Measurements from ENCODE around the gene MAST4. TPM values are rescaled to one million over a fixed set of nuclear protein-coding genes. Genes with fewer than 3 reads are reported as not detected.

The MAST4 gene
- total and polyA plus RNA-seq, 2 of the 13 experiments (the other 11 are each of a cell fraction or from before 2014, with no cell fraction given): 3.4 to 3.7 TPM

DNA sequence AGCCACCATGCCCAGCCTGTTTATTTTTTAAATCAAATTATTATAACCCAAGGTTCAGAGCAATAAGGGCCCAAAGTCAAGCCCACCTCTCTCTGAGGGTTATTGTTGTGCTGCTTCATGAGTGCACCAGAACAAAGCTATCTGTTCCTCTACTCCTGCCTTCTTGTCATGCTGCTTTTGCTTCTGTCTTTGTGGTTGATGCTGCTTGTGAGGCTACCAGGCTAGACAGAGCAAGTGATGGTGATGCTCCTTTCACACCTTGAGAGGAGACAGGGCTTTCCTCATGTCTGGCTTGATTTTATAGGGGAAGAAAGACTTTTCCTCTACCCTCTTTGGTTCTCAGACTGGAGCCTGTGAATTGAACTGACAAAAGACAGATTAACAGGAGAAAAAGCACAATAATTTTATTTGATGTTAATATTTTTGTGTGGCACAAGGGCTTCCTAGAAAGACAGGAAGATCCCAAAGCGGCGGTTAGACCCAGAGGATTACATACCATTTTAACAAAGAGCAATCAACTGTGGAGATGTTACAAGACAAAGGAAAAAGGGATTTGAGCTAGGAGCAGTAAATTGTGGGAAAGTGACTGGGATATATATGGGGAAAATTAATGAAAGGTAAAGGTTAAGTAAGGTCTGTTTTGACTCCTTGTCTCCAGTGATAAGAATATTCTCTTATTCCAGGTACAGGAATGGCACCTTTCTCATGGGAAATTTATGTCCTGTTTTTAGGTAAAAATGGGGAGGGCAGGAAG, 604.8 kb downstream of the MAST4 start (continued):
- TF ChIP-seq, protein P1, sequence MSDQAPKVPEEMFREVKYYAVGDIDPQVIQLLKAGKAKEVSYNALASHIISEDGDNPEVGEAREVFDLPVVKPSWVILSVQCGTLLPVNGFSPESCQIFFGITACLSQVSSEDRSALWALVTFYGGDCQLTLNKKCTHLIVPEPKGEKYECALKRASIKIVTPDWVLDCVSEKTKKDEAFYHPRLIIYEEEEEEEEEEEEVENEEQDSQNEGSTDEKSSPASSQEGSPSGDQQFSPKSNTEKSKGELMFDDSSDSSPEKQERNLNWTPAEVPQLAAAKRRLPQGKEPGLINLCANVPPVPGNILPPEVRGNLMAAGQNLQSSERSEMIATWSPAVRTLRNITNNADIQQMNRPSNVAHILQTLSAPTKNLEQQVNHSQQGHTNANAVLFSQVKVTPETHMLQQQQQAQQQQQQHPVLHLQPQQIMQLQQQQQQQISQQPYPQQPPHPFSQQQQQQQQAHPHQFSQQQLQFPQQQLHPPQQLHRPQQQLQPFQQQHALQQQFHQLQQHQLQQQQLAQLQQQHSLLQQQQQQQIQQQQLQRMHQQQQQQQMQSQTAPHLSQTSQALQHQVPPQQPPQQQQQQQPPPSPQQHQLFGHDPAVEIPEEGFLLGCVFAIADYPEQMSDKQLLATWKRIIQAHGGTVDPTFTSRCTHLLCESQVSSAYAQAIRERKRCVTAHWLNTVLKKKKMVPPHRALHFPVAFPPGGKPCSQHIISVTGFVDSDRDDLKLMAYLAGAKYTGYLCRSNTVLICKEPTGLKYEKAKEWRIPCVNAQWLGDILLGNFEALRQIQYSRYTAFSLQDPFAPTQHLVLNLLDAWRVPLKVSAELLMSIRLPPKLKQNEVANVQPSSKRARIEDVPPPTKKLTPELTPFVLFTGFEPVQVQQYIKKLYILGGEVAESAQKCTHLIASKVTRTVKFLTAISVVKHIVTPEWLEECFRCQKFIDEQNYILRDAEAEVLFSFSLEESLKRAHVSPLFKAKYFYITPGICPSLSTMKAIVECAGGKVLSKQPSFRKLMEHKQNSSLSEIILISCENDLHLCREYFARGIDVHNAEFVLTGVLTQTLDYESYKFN (CRISPR knock-in tag; conservative IDR thresholded peaks at IDR 0.05): no peak

DNA sequence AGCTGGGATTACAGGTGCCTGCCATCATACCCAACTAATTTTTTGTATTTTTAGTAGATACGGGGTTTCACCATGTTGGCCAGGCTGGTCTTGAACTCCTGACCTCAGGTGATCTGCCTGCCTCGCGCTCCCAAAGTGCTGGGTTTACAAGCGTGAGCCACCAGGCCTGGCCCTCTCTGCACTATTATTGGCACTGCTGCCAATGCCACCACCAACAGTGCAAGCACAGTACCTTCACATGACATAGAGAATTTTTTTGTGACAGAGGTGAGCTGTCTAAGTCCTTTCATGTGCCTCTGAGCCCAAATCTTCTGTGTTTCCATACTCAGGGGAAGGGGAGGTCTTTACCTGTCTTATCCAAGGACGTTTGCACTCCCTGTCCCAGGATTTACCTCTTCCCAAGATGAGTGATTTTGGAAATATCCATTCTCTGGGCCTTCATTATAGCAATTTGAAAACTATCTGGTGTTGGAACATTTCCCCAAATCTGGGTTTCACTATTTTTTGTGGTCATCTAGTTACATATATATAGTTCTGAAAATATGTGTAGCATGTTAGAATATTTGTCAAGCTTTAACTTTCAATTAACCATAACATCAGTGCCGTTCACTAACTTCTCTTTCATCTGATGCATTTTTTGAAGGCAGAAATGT, 605.8 kb downstream of the MAST4 start:
- no peak for ATAC-seq
- POLR2A ChIA-PET: no interaction called here
- BruUV-seq (replicated peaks): no TSS peak
- Histone ChIP-seq H2AFZ (ENCODE audit: low read length) (no peak overlapping the region), H3K4me3 (replicated peaks in 1 of 3; ENCODE audit: insufficient read depth in 1 of 3, low read depth in 2 of 3, low read length in 3 of 3) (no peak overlapping the region), H3K36me3 (replicated peaks in 1 of 2; ENCODE audit: control insufficient read depth in 1 of 2, insufficient read depth in 2 of 2, low read length in 2 of 2) (no peaks in the 10 kb centered on the region), H3K4me2 (ENCODE audit: low read depth, low read length) (no peak overlapping the region), H3K4me1 (ENCODE audit: insufficient read depth, low read length) (peaks cover 5% of the 10 kb centered on the region; the same call in 1 of the 2 replicates), H3K27ac (ENCODE audit: extremely low read length, insufficient read depth, low read length) (no peak overlapping the region), H3K79me2 (ENCODE audit: insufficient read depth, low read length) (no peaks in the 10 kb centered on the region), H3K9ac (ENCODE audit: insufficient read depth, low read depth, low read length) (no peak overlapping the region), H4K20me1 (ENCODE audit: insufficient read depth, low read length) (no peaks in the 10 kb centered on the region), H3K9me3 (ENCODE audit: low read length) (no peaks in the 10 kb centered on the region; the same call in 1 of the 2 replicates), H3K27me3 (ENCODE audit: control insufficient read depth in 1 of 2, insufficient read depth in 2 of 2, low read length in 2 of 2) (no peaks in the 10 kb centered on the region)
- in situ Hi-C loops (cut with HindIII; ENCODE audit: extremely low pct_ligation_motif_present, low pct_unique_long_range_greater_than_20kb): loop anchor here (10.0 kb wide), 1 partner anchor 217 kb away; no protein-coding TSS in a partner anchor
- CTCF ChIA-PET (ENCODE audit: low intra/inter-chr PET ratio, low total read pairs): no interaction called here
- DNase-seq (ENCODE audit: low spot score): no peak
- WGBS (ENCODE audit: low lambda C conversion rate): 31% methylated on average over 5 of the region's 6 CpGs
- intact Hi-C loops (cut with micrococcal nuclease; ENCODE audit: unreplicated experiment): loop anchor here (5.0 kb wide), 1 partner anchor 885 kb away; no protein-coding TSS in a partner anchor
- FAIRE-seq: no peak
- TF ChIP-seq ZNF570 (CRISPR knock-in tag; IDR thresholded peaks at IDR 0.05; ENCODE audit: borderline replicate concordance) (no peak), SIN3A (IDR thresholded peaks at IDR 0.05; ENCODE audit: borderline replicate concordance, low read depth, low read length) (no peak), ZNF790 (CRISPR knock-in tag; IDR thresholded peaks at IDR 0.05; ENCODE audit: borderline replicate concordance) (no peak), SRSF4 (IDR thresholded peaks at IDR 0.05; ENCODE audit: low read depth, low read length, poor library complexity, severe bottlenecking) (no peak), TGIF2 (CRISPR knock-in tag; IDR thresholded peaks at IDR 0.05) (no peak), PHF20 (CRISPR knock-in tag; IDR thresholded peaks at IDR 0.05) (no peak), YY1 (IDR thresholded peaks at IDR 0.05; ENCODE audit: insufficient read depth, insufficient replicate concordance, low read depth, low read length) (no peak), ADNP (CRISPR knock-in tag; IDR thresholded peaks at IDR 0.05) (no peak), PHF5A (CRISPR knock-in tag; IDR thresholded peaks at IDR 0.05; ENCODE audit: low read depth, unreplicated experiment) (no peak), CHD4 (IDR thresholded peaks at IDR 0.05; ENCODE audit: borderline replicate concordance, low read length) (no peak), MIER2 (CRISPR knock-in tag; IDR thresholded peaks at IDR 0.05) (no peak), ARID2 (CRISPR knock-in tag; IDR thresholded peaks at IDR 0.05; ENCODE audit: borderline replicate concordance) (no peak), ZNF367 (CRISPR knock-in tag; IDR thresholded peaks at IDR 0.05; ENCODE audit: borderline replicate concordance) (no peak)
- TF ChIP-seq, protein P2, sequence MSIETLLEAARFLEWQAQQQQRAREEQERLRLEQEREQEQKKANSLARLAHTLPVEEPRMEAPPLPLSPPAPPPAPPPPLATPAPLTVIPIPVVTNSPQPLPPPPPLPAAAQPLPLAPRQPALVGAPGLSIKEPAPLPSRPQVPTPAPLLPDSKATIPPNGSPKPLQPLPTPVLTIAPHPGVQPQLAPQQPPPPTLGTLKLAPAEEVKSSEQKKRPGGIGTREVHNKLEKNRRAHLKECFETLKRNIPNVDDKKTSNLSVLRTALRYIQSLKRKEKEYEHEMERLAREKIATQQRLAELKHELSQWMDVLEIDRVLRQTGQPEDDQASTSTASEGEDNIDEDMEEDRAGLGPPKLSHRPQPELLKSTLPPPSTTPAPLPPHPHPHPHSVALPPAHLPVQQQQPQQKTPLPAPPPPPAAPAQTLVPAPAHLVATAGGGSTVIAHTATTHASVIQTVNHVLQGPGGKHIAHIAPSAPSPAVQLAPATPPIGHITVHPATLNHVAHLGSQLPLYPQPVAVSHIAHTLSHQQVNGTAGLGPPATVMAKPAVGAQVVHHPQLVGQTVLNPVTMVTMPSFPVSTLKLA (IDR thresholded peaks at IDR 0.05): no peak
- TF ChIP-seq, protein P3, sequence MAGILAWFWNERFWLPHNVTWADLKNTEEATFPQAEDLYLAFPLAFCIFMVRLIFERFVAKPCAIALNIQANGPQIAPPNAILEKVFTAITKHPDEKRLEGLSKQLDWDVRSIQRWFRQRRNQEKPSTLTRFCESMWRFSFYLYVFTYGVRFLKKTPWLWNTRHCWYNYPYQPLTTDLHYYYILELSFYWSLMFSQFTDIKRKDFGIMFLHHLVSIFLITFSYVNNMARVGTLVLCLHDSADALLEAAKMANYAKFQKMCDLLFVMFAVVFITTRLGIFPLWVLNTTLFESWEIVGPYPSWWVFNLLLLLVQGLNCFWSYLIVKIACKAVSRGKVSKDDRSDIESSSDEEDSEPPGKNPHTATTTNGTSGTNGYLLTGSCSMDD (CRISPR knock-in tag; IDR thresholded peaks at IDR 0.05): no peak

All from HepG2 (cell line).